Neuronal stem cell (in vitro differentiated cells): ENCODE measurements around the gene ABCA12.
A peak's percentile ranks its signal among the peaks of the same experiment; 100 is the strongest.
"Not testable (repeated sequence)": the region's sequence is repeated elsewhere in the genome, so short reads cannot be mapped to it uniquely, and the experiment has no call there.

Experiments used
- DNase-seq: peaks from one replicate; pipeline ENCODE4 v3.0.0-alpha.2; 2013; ENCODE audit warnings: low spot score
- H2AFZ ChIP-seq: one replicate; pipeline ENCODE4 v1.6.1; 2013; ENCODE audit warnings: mild to moderate bottlenecking, low read length, inconsistent platforms
- H2AK5ac ChIP-seq: 2 replicates; pipeline ENCODE4 v1.6.1; 2013; ENCODE audit warnings: low read depth, mild to moderate bottlenecking, inconsistent platforms, low read length, moderate library complexity, mixed read lengths
- H2BK120ac ChIP-seq: 2 replicates; pipeline ENCODE4 v1.6.1; 2013; ENCODE audit warnings: low read depth, mild to moderate bottlenecking, inconsistent platforms, low read length, moderate library complexity, mixed read lengths
- H2BK12ac ChIP-seq: one replicate; pipeline ENCODE4 v1.6.1; 2013; ENCODE audit warnings: low read length, inconsistent platforms
- H2BK15ac ChIP-seq: 2 replicates; pipeline ENCODE4 v1.6.1; 2013; ENCODE audit warnings: mild to moderate bottlenecking, low read length, inconsistent platforms, mixed read lengths
- H2BK5ac ChIP-seq: one replicate; pipeline ENCODE4 v1.6.1; 2013; ENCODE audit warnings: inconsistent platforms, mild to moderate bottlenecking, low read length, moderate library complexity
- H3K14ac ChIP-seq: one replicate; pipeline ENCODE4 v1.6.1; 2013; ENCODE audit warnings: low read length, inconsistent platforms
- H3K18ac ChIP-seq: 2 replicates; pipeline ENCODE4 v1.6.1; 2013; ENCODE audit warnings: low read length, inconsistent platforms
- H3K23ac ChIP-seq: 2 replicates; pipeline ENCODE4 v1.6.1; 2013; ENCODE audit warnings: low read depth, mild to moderate bottlenecking, mixed read lengths, low read length, inconsistent platforms; ENCODE audit not compliant: poor library complexity
- H3K27ac ChIP-seq: replicated peaks from 3 replicates; pipeline ENCODE4 v1.5.1; 2013; ENCODE audit warnings: low read length, inconsistent platforms
- H3K27me3 ChIP-seq, 3 experiments: 2 replicates each; pipeline ENCODE4 v1.6.1; 2013; ENCODE audit warnings: low read length in 3 of 3, mild to moderate bottlenecking in 2 of 3, inconsistent platforms in 1 of 3, low read depth in 1 of 3, mixed read lengths in 1 of 3, moderate library complexity in 1 of 3; ENCODE audit not compliant: control insufficient read depth in 3 of 3, insufficient read depth in 3 of 3
- H3K36me3 ChIP-seq, 2 donors: replicated peaks in 1 of 2; 2 replicates each; pipeline ENCODE4 v1.6.1; 2013; ENCODE audit warnings: low read length in 2 of 2; ENCODE audit not compliant: control insufficient read depth in 2 of 2, insufficient read depth in 2 of 2
- H3K4ac ChIP-seq: 2 replicates; pipeline ENCODE4 v1.6.1; 2013; ENCODE audit warnings: inconsistent platforms, mild to moderate bottlenecking, low read length, moderate library complexity
- H3K4me1 ChIP-seq, 2 donors: 1 replicate in 1 of 2; 2 replicates in 1 of 2; pipeline ENCODE4 v1.6.1; 2013; ENCODE audit warnings: low read length in 2 of 2, low read depth in 1 of 2; ENCODE audit not compliant: control insufficient read depth in 2 of 2, insufficient read depth in 1 of 2
- H3K4me2 ChIP-seq: one replicate; pipeline ENCODE4 v1.6.1; 2013; ENCODE audit warnings: mild to moderate bottlenecking, low read length, inconsistent platforms; ENCODE audit not compliant: insufficient read depth, poor library complexity, severe bottlenecking
- H3K4me3 ChIP-seq, 2 donors: 2 replicates each; pipeline ENCODE4 v1.5.1; 2013; ENCODE audit warnings: low read length in 2 of 2, mild to moderate bottlenecking in 2 of 2, inconsistent platforms in 1 of 2, moderate library complexity in 1 of 2
- H3K79me1 ChIP-seq: one replicate; pipeline ENCODE4 v1.6.1; 2013; ENCODE audit warnings: low read depth, mild to moderate bottlenecking, inconsistent platforms, low read length, moderate library complexity
- H3K9ac ChIP-seq: one replicate; pipeline ENCODE4 v1.6.1; 2013; ENCODE audit warnings: mild to moderate bottlenecking, low read depth, low read length, inconsistent platforms; ENCODE audit not compliant: poor library complexity
- H3K9me3 ChIP-seq, 2 donors: replicated peaks in 1 of 2; 2 replicates each; pipeline versions ENCODE3 to v1.6.1; 2013; ENCODE audit warnings: low read length in 2 of 2, mild to moderate bottlenecking in 2 of 2, inconsistent platforms in 1 of 2, low read depth in 1 of 2, mixed read lengths in 1 of 2, moderate library complexity in 1 of 2; ENCODE audit not compliant: control insufficient read depth in 2 of 2, insufficient read depth in 1 of 2
- H4K8ac ChIP-seq: one replicate; pipeline ENCODE4 v1.6.1; 2013; ENCODE audit warnings: low read depth, mild to moderate bottlenecking, inconsistent platforms, low read length, moderate library complexity
- H4K91ac ChIP-seq: one replicate; pipeline ENCODE4 v1.6.1; 2013; ENCODE audit warnings: low read length, low read depth, mild to moderate bottlenecking, inconsistent platforms; ENCODE audit not compliant: poor library complexity
- WGBS, 2 donors: extraction: QIAGEN DNeasy Blood & Tissue Kit; methylation state at CpG; one replicate each; pipeline ENCODE4 v1.1.7; 2013; ENCODE audit warnings: missing lambda C conversion rate in 2 of 2, mixed read lengths in 1 of 2; ENCODE audit not compliant: insufficient read length in 2 of 2, insufficient replicate concordance in 1 of 2; ENCODE audit errors: extremely low coverage in 2 of 2; 5-methylcytosine and 5-hydroxymethylcytosine counted together

The ABCA12 gene

GRCh38 chr2:215178121-215178520 is 39.7 kb upstream of the ABCA12 start:
- H2BK15ac ChIP-seq: no peak overlapping the region
- WGBS, 2 donors: no CpG with 5 or more reads among the region's 4 CpGs
- no peak overlapping the region for H4K91ac ChIP-seq
- no peak for DNase-seq
- H2AK5ac ChIP-seq: no peak overlapping the region
- no peak overlapping the region for H3K4ac ChIP-seq
- no peak overlapping the region for H2BK12ac ChIP-seq
- no peak overlapping the region for H3K4me3 ChIP-seq
- no peak overlapping the region for H3K23ac ChIP-seq
- no peak overlapping the region for H3K27ac ChIP-seq
- H2AFZ ChIP-seq: no peak overlapping the region
- no peak overlapping the region for H4K8ac ChIP-seq
- no peak overlapping the region for H3K18ac ChIP-seq
- no peak overlapping the region for H3K4me2 ChIP-seq
- no peaks in the 10 kb centered on the region for H3K4me1 ChIP-seq
- no peaks in the 10 kb centered on the region for H3K36me3 ChIP-seq
- no peak overlapping the region for H3K9ac ChIP-seq
- H3K14ac ChIP-seq: no peak overlapping the region
- no peaks in the 10 kb centered on the region for H3K27me3 ChIP-seq
- H3K79me1 ChIP-seq: no peaks in the 10 kb centered on the region
- no peak overlapping the region for H2BK5ac ChIP-seq
- H2BK120ac ChIP-seq: no peak overlapping the region
- peaks cover 0 to 3% of the 10 kb centered on the region in 2 donors for H3K9me3 ChIP-seq

- Histone ChIP-seq H3K79me1 (no peaks in the 10 kb centered on the region), H3K4ac (no peak overlapping the region), H2BK15ac (no peak overlapping the region), H2BK120ac (no peak overlapping the region), H2BK5ac (no peak overlapping the region), H3K4me2 (no peak overlapping the region), H3K14ac (no peak overlapping the region), H4K91ac (no peak overlapping the region), H3K9me3 (no peaks in the 10 kb centered on the region), H3K4me1 (peaks cover 0 to 2% of the 10 kb centered on the region in 2 donors), H3K27ac (no peak overlapping the region), H3K36me3 (no peaks in the 10 kb centered on the region), H2AFZ (no peak overlapping the region), H3K23ac (no peak overlapping the region), H3K9ac (no peak overlapping the region), H2AK5ac (no peak overlapping the region), H4K8ac (peak overlapping the region; percentile 0), H3K4me3 (no peak overlapping the region), H2BK12ac (no peak overlapping the region), H3K27me3 (no peaks in the 10 kb centered on the region), H3K18ac (no peak overlapping the region)
- DNase-seq: no peak
- no CpG with 5 or more reads among the region's 4 CpGs for WGBS, 2 donors
Measured at GRCh38 chr2:215171796-215172195, 33.4 kb upstream of the ABCA12 start.

- Histone ChIP-seq H3K36me3 (no peaks in the 10 kb centered on the region), H3K4ac (no peak overlapping the region), H3K9me3 (no peaks in the 10 kb centered on the region), H2BK12ac (no peak overlapping the region), H4K91ac (no peak overlapping the region), H3K79me1 (no peaks in the 10 kb centered on the region), H3K27me3 (no peaks in the 10 kb centered on the region), H4K8ac (no peak overlapping the region), H2BK15ac (no peak overlapping the region), H3K4me3 (no peak overlapping the region), H3K27ac (no peak overlapping the region), H3K4me1 (peaks cover 0 to 2% of the 10 kb centered on the region in 2 donors), H3K18ac (no peak overlapping the region), H2AK5ac (no peak overlapping the region), H2BK120ac (no peak overlapping the region), H3K14ac (no peak overlapping the region), H3K9ac (peak overlapping the region; percentile 1), H3K23ac (no peak overlapping the region), H2AFZ (no peak overlapping the region), H3K4me2 (no peak overlapping the region), H2BK5ac (no peak overlapping the region)
- DNase-seq: no peak
- no CpG with 5 or more reads among the region's 3 CpGs for WGBS, 2 donors
Measured at GRCh38 chr2:215171151-215171550, 32.7 kb upstream of the ABCA12 start.

GRCh38 chr2:215166505-215166904 is 28.1 kb upstream of the ABCA12 start:
- not testable (repeated sequence) for H3K9me3 ChIP-seq, H3K27me3 ChIP-seq, H3K79me1 ChIP-seq, H3K4me1 ChIP-seq, H4K91ac ChIP-seq, H2BK5ac ChIP-seq, H3K4me3 ChIP-seq, H3K18ac ChIP-seq, H3K36me3 ChIP-seq, DNase-seq, H3K9ac ChIP-seq, H3K4ac ChIP-seq, H2AFZ ChIP-seq, H2BK15ac ChIP-seq, H3K27ac ChIP-seq, H3K23ac ChIP-seq, H2BK120ac ChIP-seq, H3K4me2 ChIP-seq, H4K8ac ChIP-seq, H3K14ac ChIP-seq, H2BK12ac ChIP-seq, H2AK5ac ChIP-seq
- WGBS, 2 donors: no CpG with 5 or more reads among the region's 2 CpGs
